GM12878 (cell line): ENCODE results near the gene TET3. TPM values are rescaled to one million over a fixed set of nuclear protein-coding genes. Genes with fewer than 3 reads are reported as not detected.

ENCODE experiments used
- ATAC-seq: fragments of 200-7000 bp; cut with Tn5 transposase; 3 replicates; pipeline ENCODE4 v1.9.1; 2020; ENCODE audit warnings: mild to moderate bottlenecking, moderate library complexity
- BruUV-seq: library from RNA; stranded (reverse); fragments of 400-500 nt; replicated peaks from 2 replicates; lab custom pipeline; 2021; lab: Mats Ljungman, UMichigan
- CTCF ChIA-PET: fragments of 300-600 bp; sonication (Branson Sonifier 250); formaldehyde crosslinking; extraction: SDS; loops from one replicate; lab custom pipeline; 2021; ENCODE audit warnings: inconsistent platforms; lab: Yijun Ruan, JAX
- POLR2A ChIA-PET: fragments of 350-600 bp; formaldehyde crosslinking; extraction: SDS; loops from one replicate; lab custom pipeline; 2021; ENCODE audit warnings: inconsistent platforms; lab: Charles Lee
- RAD21 ChIA-PET: fragments of 300-600 bp; sonication (Branson Sonifier 250); formaldehyde crosslinking; loops from one replicate; lab custom pipeline; 2023; ENCODE audit warnings: antibody characterized with exemption; ENCODE audit not compliant: unreplicated experiment; lab: Charles Lee
- SMC1A ChIA-PET: fragments of 300-600 bp; sonication (Branson Sonifier 250); formaldehyde crosslinking; loops from one replicate; lab custom pipeline; 2023; ENCODE audit not compliant: unreplicated experiment, uncharacterized antibody; lab: Charles Lee
- DNase-seq: peaks from one replicate; pipeline ENCODE4 v3.0.0-alpha.2; 2011; ENCODE audit warnings: low read depth, low spot score
- FAIRE-seq: peaks from 3 replicates; lab custom pipeline; 2011; peaks lifted over from hg19 to GRCh38; lab: Jason Lieb, UNC
- H2AFZ ChIP-seq: 2 replicates; pipeline ENCODE4 v1.6.0; 2011; ENCODE audit warnings: low read depth, low read length, control low read depth; ENCODE audit not compliant: control insufficient read depth
- H3K27ac ChIP-seq: 2 replicates; pipeline ENCODE4 v1.5.1; 2011; ENCODE audit warnings: control low read depth; ENCODE audit not compliant: control insufficient read depth, insufficient read depth
- H3K27me3 ChIP-seq, 2 experiments: replicated peaks in 1 of 2; 2 replicates each; pipeline versions ENCODE4 v1.6.0 to v1.6.1; 2011; ENCODE audit warnings: low read length in 1 of 2; ENCODE audit not compliant: control insufficient read depth in 2 of 2, insufficient read depth in 2 of 2
- H3K36me3 ChIP-seq, 2 experiments: 2 replicates each; pipeline ENCODE4 v1.5.1; 2011; ENCODE audit warnings: low read length in 1 of 2; ENCODE audit not compliant: control insufficient read depth in 2 of 2, insufficient read depth in 2 of 2
- H3K4me1 ChIP-seq: 2 replicates; pipeline ENCODE4 v1.6.1; 2011; ENCODE audit warnings: mild to moderate bottlenecking, low read length, moderate library complexity, mixed read lengths; ENCODE audit not compliant: control insufficient read depth, insufficient read depth
- H3K4me2 ChIP-seq: 2 replicates; pipeline ENCODE4 v1.6.0; 2011; ENCODE audit warnings: control low read depth; ENCODE audit not compliant: control insufficient read depth, insufficient read depth
- H3K4me3 ChIP-seq: fragments of 200-600 bp; sonication (generic); 2 replicates; pipeline ENCODE4 v1.5.1; 2016
- H3K79me2 ChIP-seq: 2 replicates; pipeline ENCODE4 v1.6.0; 2011; ENCODE audit warnings: low read length; ENCODE audit not compliant: control insufficient read depth, insufficient read depth
- H3K9ac ChIP-seq: 2 replicates; pipeline ENCODE4 v1.8.0; 2011; ENCODE audit warnings: low read length, control low read depth, mixed read lengths; ENCODE audit not compliant: control insufficient read depth, insufficient read depth
- H3K9me3 ChIP-seq: replicated peaks from 3 replicates; pipeline ENCODE4 v1.5.1; 2011; ENCODE audit warnings: mild to moderate bottlenecking, low read length; ENCODE audit not compliant: control insufficient read depth, insufficient read depth
- H4K20me1 ChIP-seq: 2 replicates; pipeline ENCODE4 v1.6.0; 2011; ENCODE audit not compliant: control insufficient read depth, insufficient read depth
- CHD1 ChIP-seq: IDR thresholded peaks from 2 replicates; pipeline ENCODE4 v1.6.1; 2012; ENCODE audit warnings: low read depth, low read length, improper control_type of control experiment
- MEF2B ChIP-seq: fragments of 450-650 bp; IDR thresholded peaks from 2 replicates; pipeline ENCODE4 v1.6.1; 2018; ENCODE audit warnings: mild to moderate bottlenecking, moderate library complexity; ENCODE audit not compliant: partially characterized antibody, poor library complexity, severe bottlenecking
- NBN ChIP-seq: fragments of 450-650 bp; IDR thresholded peaks from 2 replicates; pipeline ENCODE4 v1.6.1; 2016
- SMARCA5 ChIP-seq: fragments of 450-650 bp; IDR thresholded peaks from 2 replicates; pipeline ENCODE4 v1.6.1; 2017; ENCODE audit warnings: mild to moderate bottlenecking
- TCF7 ChIP-seq: IDR thresholded peaks from 2 replicates; pipeline ENCODE4 v1.6.1; 2014; ENCODE audit warnings: antibody characterized with exemption, borderline replicate concordance
- WGBS: methylation state at CpG from one replicate; pipeline ENCODE4 v1.1.6; 2016; ENCODE audit warnings: low lambda C conversion rate; ENCODE audit not compliant: insufficient replicate concordance, insufficient coverage; ENCODE audit errors: missing lambda C conversion rate; 5-methylcytosine and 5-hydroxymethylcytosine counted together
- in situ Hi-C: fragments of 300-500 bp; cut with MboI; formaldehyde crosslinking; loops from 9 replicates; pipeline ENCODE4 v1.14.3; 2018; ENCODE audit warnings: mixed read lengths
- intact Hi-C: fragments of 100-400 bp; cut with micrococcal nuclease; formaldehyde crosslinking; loops from one replicate; pipeline ENCODE4 v1.14.2; 2022; ENCODE audit not compliant: unreplicated experiment
- polyA plus RNA-seq, 11 experiments: library from polyadenylated mRNA; depleted of rRNA in 4 of 11; unstranded in 6 of 11; stranded (reverse) in 5 of 11; fragments of >200 nt; fragmentation: Nextera tagmentation in 4 of 11; fragmentation: Illumina TruSeq in 1 of 11; extraction: Ambion mirVana in 4 of 11; extraction: Trizol in 1 of 11; gene quantifications; 1 replicate in 1 of 11; 2 replicates in 10 of 11; pipeline versions ENCODE4 v1.2.1 to v1.2.3, GENCODE V29; 2011 to 2016; ENCODE audit warnings: inconsistent platforms in 2 of 11, missing spikeins in 2 of 11, low read depth in 1 of 11
- total RNA-seq, 4 experiments: library from RNA; depleted of rRNA in 3 of 4; stranded (reverse); fragments of >200 nt in 3 of 4; fragmentation: Illumina TruSeq in 1 of 4; extraction: Trizol in 1 of 4; gene quantifications; 2 replicates each; pipeline versions ENCODE4 v1.2.1 to v1.2.3, GENCODE V29; 2013 to 2021
- TF ChIP-seq, protein P1 (sequence below): IDR thresholded peaks from 2 replicates; pipeline ENCODE4 v1.6.1; 2012; ENCODE audit warnings: low read depth, low read length, improper control_type of control experiment

The TET3 gene
- total and polyA plus RNA-seq, 10 of the 15 experiments (the other 5 are each of a cell fraction or from before 2014, with no cell fraction given), result 0.77 to 25.9 (median 8.5) TPM

DNA sequence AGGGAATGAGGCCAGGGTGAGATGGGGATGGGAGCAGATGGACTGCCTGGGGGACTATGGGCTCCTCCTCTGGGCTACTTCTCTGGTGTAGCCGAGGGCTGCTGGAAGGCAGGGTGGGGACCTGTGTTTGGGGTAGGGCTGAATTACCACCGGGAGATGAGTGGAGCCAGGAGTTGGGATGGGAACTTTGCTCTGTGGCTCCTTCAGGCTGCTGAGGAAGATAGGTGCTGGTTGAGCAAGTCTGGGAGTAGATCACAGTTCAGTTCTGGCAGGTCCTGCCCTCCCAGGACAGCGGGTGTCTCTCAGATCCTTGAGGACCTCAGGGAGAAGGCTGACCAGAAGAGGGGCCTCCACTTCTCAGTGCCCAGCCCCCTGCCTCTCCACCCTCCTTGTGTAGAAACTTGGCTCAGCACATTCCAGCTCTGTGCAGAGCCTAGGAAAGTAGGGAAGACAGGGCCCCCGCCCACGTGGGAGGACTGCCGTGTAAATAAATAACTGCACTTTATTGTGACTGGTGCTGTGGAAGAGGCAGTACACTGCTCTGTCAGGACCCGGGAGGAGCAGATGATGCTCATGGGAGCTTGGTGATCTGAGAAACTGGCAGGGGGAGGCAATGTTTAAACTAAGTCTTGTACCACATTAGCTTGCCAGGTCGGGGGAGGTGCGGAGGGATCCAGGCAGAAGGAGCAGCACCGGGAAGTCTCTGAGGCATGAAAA lies 15.3 kb downstream of the TET3 start:
- WGBS, result 78% methylated on average over 10 of the region's 10 CpGs
- in situ Hi-C loops (no loop called here), intact Hi-C loops (loop anchor here (5.0 kb wide), 1 partner anchor 77 kb away; no protein-coding TSS in a partner anchor)
- FAIRE-seq (no peak), DNase-seq (no peak), ATAC-seq (no peak)
- H3K9me3 ChIP-seq, result no peaks in the 10 kb centered on the region
- H3K4me1 ChIP-seq, result peaks cover 30% of the 10 kb centered on the region
- H3K4me2 ChIP-seq, result peak overlapping the region; percentile 28; the same call in 1 of the 2 replicates
- peak overlapping the region; percentile 16; the same call in 1 of the 2 replicates for H3K4me3 ChIP-seq
- H3K27me3 ChIP-seq, result no peaks in the 10 kb centered on the region
- ChIA-PET SMC1A (interaction anchor here (0.6 to 3.9 kb wide), 15 partner anchors 11 to 176 kb away, joined by 3 to 25 read pairs (median 5); no protein-coding TSS in a partner anchor), RAD21 (interaction anchor here (1.0 to 3.8 kb wide), 11 partner anchors 12 to 173 kb away, joined by 3 to 48 read pairs (median 7); partner anchors contain the start of genes BOLA3 and STAMBP), POLR2A (interaction anchor here (1.0 to 2.7 kb wide), 6 partner anchors 9 to 172 kb away, joined by 3 to 19 read pairs (median 6); partner anchors contain the start of gene STAMBP), CTCF (interaction anchor here (1.0 to 2.3 kb wide), 7 partner anchors 11 to 176 kb away, joined by 3 to 18 read pairs (median 9); no protein-coding TSS in a partner anchor)
- H3K79me2 ChIP-seq, result peaks cover 97% of the 10 kb centered on the region
- no peak overlapping the region for H3K9ac ChIP-seq
- BruUV-seq, result no TSS peak
- H4K20me1 ChIP-seq, result peaks cover 26% of the 10 kb centered on the region
- no peak overlapping the region for H3K27ac ChIP-seq
- H2AFZ ChIP-seq, result no peak overlapping the region
- peaks cover 13 to 23% of the 10 kb centered on the region in 2 experiments; a peak in 3 of 4 replicates for H3K36me3 ChIP-seq
- TF ChIP-seq TCF7, result no peak
- TF ChIP-seq SMARCA5, result no peak
- no peak for TF ChIP-seq NBN
- TF ChIP-seq MEF2B, result no peak
- TF ChIP-seq, protein P1, sequence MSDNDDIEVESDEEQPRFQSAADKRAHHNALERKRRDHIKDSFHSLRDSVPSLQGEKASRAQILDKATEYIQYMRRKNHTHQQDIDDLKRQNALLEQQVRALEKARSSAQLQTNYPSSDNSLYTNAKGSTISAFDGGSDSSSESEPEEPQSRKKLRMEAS, result no peak
- TF ChIP-seq CHD1, result no peak
